ENCODE results near the gene LRRC15. TPM values are rescaled to one million over a fixed set of nuclear protein-coding genes. Genes with fewer than 3 reads are reported as not detected.

The LRRC15 gene
- total and polyA plus RNA-seq, 2 experiments from 2014 or later, result 0.05 to 0.14 TPM

Other genes starting within 250 kb of the LRRC15 start
- gene HES1, start 233.6 kb downstream of the LRRC15 start, total RNA-seq (2014; rRNA removed; shearing (Covaris generic)), result 40.3 and 42.7 TPM in 2 replicates
- gene HES1, start 233.6 kb downstream of the LRRC15 start, polyA plus RNA-seq (2016; fragmentation: Nextera tagmentation; extraction: Ambion mirVana), result 59.3 and 60.8 TPM in 2 replicates
- 0.14 TPM in 1 of 2 replicates, not detected in the other for gene CPN2, start 18.4 kb downstream of the LRRC15 start, total RNA-seq (2014; rRNA removed; shearing (Covaris generic))
- gene CPN2, start 18.4 kb downstream of the LRRC15 start, polyA plus RNA-seq (2016; fragmentation: Nextera tagmentation; extraction: Ambion mirVana), result 0.10 TPM in 1 of 2 replicates, not detected in the other
- gene GP5, start 29.5 kb upstream of the LRRC15 start, total RNA-seq (2014; rRNA removed; shearing (Covaris generic)), result 0.07 and 0.12 TPM in 2 replicates
- 0.15 TPM in 1 of 2 replicates, not detected in the other for gene GP5, start 29.5 kb upstream of the LRRC15 start, polyA plus RNA-seq (2016; fragmentation: Nextera tagmentation; extraction: Ambion mirVana)
- 164 and 202 TPM in 2 replicates for gene ATP13A3, start 117.3 kb upstream of the LRRC15 start, total RNA-seq (2014; rRNA removed; shearing (Covaris generic))
- 17.2 and 20.0 TPM in 2 replicates for gene ATP13A3, start 117.3 kb upstream of the LRRC15 start, polyA plus RNA-seq (2016; fragmentation: Nextera tagmentation; extraction: Ambion mirVana)